Brain microvascular endothelial cell (primary cell): ENCODE data around the gene ATP9B.

Source experiments
- DNase-seq: peaks from one replicate; pipeline ENCODE4 v3.0.0-alpha.2; 2020
- H3K27ac ChIP-seq: fragments of 250-450 bp; sonication (Bioruptor Pico); 2 replicates; pipeline ENCODE4 v1.5.1; 2020; ENCODE audit warnings: mild to moderate bottlenecking, moderate library complexity
- H3K27me3 ChIP-seq: fragments of 250-450 bp; sonication (Bioruptor Pico); replicated peaks from 2 replicates; pipeline ENCODE4 v1.5.1; 2020; ENCODE audit warnings: mild to moderate bottlenecking
- H3K36me3 ChIP-seq: fragments of 250-450 bp; sonication (Bioruptor Pico); replicated peaks from 2 replicates; pipeline ENCODE4 v1.5.1; 2020; ENCODE audit warnings: mild to moderate bottlenecking
- H3K4me3 ChIP-seq: 2 replicates; pipeline ENCODE4 v1.5.1; 2011; ENCODE audit warnings: low read depth, mild to moderate bottlenecking, control low read depth, low read length, moderate library complexity
- CTCF ChIP-seq: IDR thresholded peaks from 2 replicates; pipeline ENCODE4 v1.5.1; 2011; ENCODE audit warnings: low read depth, mild to moderate bottlenecking, moderate library complexity, low read length, control low read depth, inconsistent platforms; ENCODE audit errors: missing control alignments
- in situ Hi-C: cut with HindIII; loops from 2 replicates; pipeline ENCODE4 v1.10.0; 2017; ENCODE audit warnings: low sequenced_read_pairs, low pct_ligation_motif_present

Gene ATP9B

DNA sequence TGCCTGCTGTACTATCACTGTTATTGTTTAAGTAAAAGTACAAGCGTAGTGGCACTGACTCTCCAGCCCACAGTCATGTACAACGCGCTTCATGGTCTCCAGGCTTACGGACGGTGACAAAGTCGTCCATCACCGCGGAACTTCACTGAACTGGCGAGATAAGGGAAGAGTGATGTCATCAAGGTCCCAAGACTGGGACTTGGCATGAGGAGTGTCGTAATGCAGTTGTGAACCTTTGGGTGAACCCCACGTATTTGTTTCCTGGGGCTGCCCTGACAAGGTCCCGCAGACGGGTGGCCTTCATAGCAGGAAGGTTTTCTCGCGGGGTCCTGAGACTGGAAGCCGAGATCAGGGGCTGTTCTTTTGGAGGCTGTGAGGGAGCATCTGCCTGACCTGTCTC is 343.8 kb downstream of the ATP9B start:
- no peak for DNase-seq
- H3K4me3 ChIP-seq: no peak overlapping the region
- H3K36me3 ChIP-seq: no peaks in the 10 kb centered on the region
- no peak for TF ChIP-seq CTCF
- in situ Hi-C loops: no loop called here
- H3K27ac ChIP-seq: no peak overlapping the region
- peaks cover 2% of the 10 kb centered on the region for H3K27me3 ChIP-seq

DNA sequence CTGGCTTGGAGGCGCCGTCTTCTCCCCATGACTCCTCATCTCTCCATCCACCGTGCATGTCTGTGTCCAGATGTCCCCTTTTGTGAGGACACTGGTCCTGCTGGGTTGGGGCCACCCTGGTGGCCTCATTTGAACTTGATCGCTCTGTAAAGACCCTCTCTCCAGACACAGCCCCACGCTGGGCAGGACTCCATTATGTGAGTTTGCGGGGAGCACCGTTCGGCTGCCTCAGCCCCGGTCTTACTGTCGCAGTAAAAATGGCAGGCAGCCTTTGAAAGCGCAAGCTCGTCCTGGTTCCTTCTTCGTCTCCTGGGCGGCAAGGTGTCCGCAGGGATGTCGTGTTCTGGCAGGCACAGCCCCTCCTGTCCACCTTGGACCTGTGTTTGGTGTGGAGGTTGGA is 344.2 kb downstream of the ATP9B start:
- Histone ChIP-seq H3K27me3 (peaks cover 2% of the 10 kb centered on the region), H3K36me3 (no peaks in the 10 kb centered on the region), H3K27ac (no peak overlapping the region), H3K4me3 (no peak overlapping the region)
- in situ Hi-C loops: no loop called here
- no peak for TF ChIP-seq CTCF
- no peak for DNase-seq

- Histone ChIP-seq H3K36me3 (no peaks in the 10 kb centered on the region), H3K4me3 (no peak overlapping the region), H3K27me3 (peaks cover 2% of the 10 kb centered on the region), H3K27ac (no peak overlapping the region)
- TF ChIP-seq CTCF: no peak
- in situ Hi-C loops: no loop called here
- DNase-seq: no peak
These were observed 344.7 kb downstream of the ATP9B start for GRCh38 chr18:79413901-79414300.

DNA sequence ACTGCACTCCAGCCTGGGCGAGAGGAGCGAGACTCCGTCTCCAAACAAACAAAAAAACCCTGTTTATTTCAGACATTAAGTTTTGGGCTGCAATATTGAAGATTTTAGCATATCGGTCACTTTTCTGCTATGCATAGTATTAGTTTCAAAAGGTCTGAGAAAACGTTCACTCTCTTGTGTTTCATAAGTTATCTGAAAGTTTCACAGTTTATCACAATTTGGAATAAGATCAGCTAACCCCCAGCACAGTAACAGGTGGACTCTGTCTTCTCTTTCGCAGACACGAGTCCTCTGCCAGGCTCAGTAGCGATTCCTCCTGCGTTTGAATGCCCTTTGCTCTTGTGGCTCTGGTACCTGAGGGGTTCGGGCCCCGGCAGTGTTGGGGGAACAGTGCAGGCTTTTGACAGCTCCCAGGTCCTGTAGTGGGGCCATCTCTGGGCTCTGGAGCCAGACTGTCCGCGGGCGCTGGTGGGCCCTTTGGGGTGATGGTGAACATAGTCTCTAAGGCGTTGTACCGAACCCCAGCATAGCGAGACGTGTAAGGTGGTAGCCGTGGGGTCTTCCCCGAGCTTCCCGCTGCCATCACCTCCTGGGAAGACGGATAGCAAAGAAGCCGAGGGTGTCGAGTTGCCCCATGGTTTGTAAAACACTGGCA is 347.0 kb downstream of the ATP9B start:
- no peak overlapping the region for H3K4me3 ChIP-seq
- in situ Hi-C loops: no loop called here
- no peak for TF ChIP-seq CTCF
- no peaks in the 10 kb centered on the region for H3K36me3 ChIP-seq
- DNase-seq: no peak
- H3K27me3 ChIP-seq: peaks cover 2% of the 10 kb centered on the region
- no peak overlapping the region for H3K27ac ChIP-seq

DNA sequence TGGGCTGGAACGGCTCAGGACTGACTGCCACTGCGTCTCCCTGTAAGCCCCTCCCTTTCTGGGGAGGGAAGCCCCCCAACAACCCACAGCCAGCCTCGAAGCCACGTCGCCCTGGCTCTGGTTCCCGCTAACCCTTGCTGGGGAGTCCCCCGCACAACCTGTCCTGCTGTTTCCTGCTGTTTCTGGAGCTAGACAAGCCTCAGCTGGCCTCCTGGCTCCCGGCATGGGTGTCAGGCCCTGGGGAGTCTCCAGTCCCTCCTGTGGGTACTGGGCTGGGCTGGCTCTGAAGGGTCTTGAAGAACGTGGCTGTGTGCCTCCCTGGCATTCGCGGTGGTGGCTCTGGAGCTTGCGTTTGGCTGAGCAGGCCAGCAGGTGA is 347.5 kb downstream of the ATP9B start:
- no peak overlapping the region for H3K4me3 ChIP-seq
- DNase-seq: no peak
- no peak overlapping the region for H3K27ac ChIP-seq
- in situ Hi-C loops: no loop called here
- peaks cover 2% of the 10 kb centered on the region for H3K27me3 ChIP-seq
- TF ChIP-seq CTCF: no peak
- H3K36me3 ChIP-seq: no peaks in the 10 kb centered on the region

- TF ChIP-seq CTCF: no peak
- DNase-seq: no peak
- H3K4me3 ChIP-seq: no peak overlapping the region
- H3K27me3 ChIP-seq: no peaks in the 10 kb centered on the region
- in situ Hi-C loops: no loop called here
- no peak overlapping the region for H3K27ac ChIP-seq
- no peaks in the 10 kb centered on the region for H3K36me3 ChIP-seq
These were observed 349.0 kb downstream of the ATP9B start for GRCh38 chr18:79418236-79418635.
